GM19035 (cell line): Measurements from ENCODE around the gene MZT1.
"Not testable (repeated sequence)": the region's sequence is repeated elsewhere in the genome, so short reads cannot be mapped to it uniquely, and the experiment has no call there.

Experiments
- ATAC-seq: cut with Tn5 transposase; IDR thresholded peaks from one replicate; pipeline ENCODE4 v1.9.1; 2021; ENCODE audit not compliant: unreplicated experiment

Gene MZT1, protein sequence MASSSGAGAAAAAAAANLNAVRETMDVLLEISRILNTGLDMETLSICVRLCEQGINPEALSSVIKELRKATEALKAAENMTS

GRCh38 chr13:72727417-72728289 is at the start of gene MZT1, which contains the start of gene BORA:
MZT1 (minus strand) TSS chr13:72727629; CDS start chr13:72727602, 27 bp downstream.
BORA (plus strand) TSS chr13:72727923; CDS start chr13:72728941, 1,018 bp downstream.
- peak; percentile 94 for ATAC-seq

DNA sequence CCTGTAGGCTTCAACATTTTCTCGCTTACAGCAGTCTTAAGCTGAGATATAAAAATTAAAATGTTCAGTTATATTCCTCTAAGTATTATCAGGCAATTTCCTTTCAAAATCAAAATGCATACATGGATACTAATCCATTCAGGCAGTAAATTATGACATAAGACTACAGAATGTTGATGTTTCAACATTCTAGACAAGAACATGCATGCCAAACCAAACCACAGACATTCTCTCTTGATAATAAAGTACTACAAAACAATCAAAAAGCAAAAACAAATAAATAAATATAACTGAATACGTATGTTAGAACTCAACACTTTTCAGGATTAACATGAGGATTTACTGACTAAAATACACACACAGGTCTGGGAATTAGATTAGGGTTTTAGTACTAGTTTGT is 46.6 kb upstream of the MZT1 start:
- no peak for ATAC-seq

DNA sequence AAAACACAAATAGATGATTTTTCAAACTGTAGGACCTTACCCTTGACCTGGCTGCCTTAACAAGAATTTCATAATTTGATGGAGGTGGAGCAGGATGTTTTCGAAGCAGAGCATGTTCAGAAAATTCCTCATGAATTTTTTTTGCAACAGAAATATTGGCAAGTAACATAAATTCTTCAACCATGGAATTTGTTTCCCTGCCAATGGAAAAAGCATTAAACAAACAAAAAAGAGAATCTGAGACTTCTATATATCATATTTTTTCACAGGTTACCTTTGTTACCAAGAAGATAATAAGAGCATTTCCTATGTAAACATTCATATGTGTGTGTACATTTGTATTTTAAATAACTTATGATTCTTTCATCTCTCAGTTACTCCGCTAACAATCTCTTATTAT is 36.0 kb upstream of the MZT1 start:
- no peak for ATAC-seq

DNA sequence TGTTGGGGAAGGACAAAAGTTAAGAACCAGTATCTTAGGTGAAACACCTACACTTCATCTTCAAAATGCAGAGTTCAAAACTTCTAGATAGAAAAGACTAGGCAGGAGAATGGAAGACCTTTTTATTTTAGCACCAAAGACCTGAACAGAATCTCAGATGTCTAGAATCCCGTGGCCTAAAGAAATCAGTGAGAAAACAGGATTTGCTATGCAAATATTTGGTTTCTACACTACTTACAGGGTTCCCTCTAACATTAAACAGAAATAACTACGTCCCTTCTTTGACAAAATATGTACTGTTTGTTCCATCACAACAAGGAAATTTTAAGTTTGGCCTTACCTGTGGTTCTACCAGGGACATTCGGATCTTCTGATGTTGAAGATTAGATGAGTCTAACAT is 32.8 kb upstream of the MZT1 start:
- ATAC-seq: peak; percentile 49

DNA sequence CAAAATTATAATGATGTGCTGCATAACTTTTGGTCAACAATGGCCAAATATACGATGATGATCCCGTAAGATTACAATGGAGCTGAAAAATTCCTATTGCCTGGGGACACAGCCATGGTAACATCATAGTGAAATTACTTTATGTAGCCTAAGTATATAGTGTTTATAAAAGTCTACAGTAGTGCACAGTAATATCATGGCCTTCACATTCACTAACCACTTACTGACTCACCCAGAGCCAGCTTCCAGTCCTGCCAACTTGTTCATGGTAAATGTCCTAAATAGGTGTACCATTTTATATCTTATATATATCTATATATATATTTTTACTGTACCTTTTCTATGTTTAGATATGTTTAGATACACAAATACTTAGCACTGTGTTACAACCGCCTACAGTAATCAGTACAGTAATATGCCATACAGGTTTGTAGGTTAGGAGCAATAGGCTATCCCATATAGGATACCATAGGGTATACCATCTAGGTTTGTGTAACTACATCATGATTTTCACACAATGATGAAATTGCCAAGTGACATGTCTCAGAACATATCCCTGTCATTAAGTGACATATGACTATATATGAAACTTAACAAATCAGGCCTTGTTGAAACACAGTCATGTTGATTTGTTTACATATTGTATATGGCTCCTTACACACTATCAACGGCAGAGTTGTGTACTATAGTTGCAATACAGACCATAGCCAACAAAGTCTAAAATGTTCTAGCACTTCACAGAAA is 30.5 kb upstream of the MZT1 start:
- no peak for ATAC-seq

- no peak for ATAC-seq
Observed at GRCh38 chr13:72754111-72754510, 26.7 kb upstream of the MZT1 start.

GRCh38 chr13:72751220-72751619 is 23.8 kb upstream of the MZT1 start:
- no peak for ATAC-seq

DNA sequence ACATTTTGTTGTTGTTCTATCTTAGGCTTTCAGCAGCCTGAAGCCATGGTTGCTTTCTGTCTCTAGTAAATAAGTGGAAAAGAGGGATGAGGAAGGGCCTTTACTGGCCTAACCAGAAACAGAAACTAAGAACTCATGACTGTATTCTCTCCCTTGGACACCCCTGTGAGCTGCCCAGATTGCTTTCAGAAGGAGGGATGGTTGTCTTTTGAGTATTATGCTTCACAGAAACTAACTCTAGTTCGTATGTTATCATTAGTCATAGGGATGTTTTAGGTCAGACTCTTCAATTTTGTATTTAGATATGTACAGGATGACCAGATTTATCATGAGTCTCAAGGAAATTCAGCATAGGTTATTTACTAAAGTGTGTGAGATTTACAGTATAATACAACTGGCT is 17.8 kb upstream of the MZT1 start:
- ATAC-seq: no peak

DNA sequence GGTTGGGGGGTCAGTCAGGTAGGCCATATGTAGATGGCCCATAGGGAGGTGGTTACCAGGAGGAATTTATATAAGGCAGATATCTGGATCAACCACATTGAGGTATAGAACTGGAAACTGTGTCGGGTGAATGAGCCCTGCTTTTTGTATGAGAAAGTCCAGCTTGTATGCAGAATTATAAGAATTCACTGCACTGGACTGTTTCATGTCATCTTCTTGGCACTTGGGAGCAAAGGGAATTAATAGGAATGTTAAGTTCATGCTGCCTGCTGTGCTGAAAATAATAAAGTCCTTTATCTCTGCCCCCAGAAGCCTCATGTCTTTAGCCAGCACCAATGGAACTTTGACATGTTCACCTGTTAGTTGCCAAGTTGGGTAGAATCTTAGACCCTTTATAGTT is 12.6 kb upstream of the MZT1 start:
- ATAC-seq: no peak

DNA sequence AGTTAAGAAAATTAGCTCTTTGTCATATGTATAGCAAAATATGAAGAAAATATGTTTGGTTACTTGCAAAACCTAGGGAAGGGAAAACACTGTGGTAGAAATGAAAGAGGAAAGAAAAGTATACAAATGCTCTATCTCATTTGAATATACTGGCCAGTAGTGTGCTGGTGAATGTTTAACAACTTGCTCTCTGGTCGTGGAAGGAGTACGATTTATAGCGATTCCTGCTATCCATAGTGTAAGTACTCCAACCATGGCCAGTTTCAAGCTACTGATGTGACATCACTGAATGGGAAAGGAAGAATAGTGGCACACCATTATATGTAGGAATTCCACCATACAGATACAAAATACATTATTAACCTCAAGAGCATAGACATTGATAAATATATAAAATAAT is 9.6 kb upstream of the MZT1 start:
- no peak for ATAC-seq

DNA sequence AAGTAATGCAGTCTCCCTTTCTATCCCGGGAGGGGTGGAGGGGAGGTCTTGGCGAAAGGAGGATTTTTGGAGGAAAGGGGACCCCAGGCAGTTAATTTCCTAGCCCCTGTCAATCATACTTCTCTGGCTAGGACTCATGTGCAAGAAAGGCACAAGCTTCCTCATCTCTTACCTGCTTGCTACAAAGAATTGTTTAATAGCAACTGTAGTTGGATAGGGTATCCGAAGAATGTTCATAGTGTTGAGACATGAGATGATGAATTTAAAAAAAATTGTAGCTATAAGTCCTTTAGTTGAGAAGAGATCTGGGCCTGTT is 819 bp upstream of the MZT1 start:
- no peak for ATAC-seq

- peak; percentile 36 for ATAC-seq
Observed at GRCh38 chr13:72726726-72727416, 558 bp downstream of the MZT1 start.

GRCh38 chr13:72726185-72726584 is 1.2 kb downstream of the MZT1 start:
- ATAC-seq: not testable (repeated sequence)

DNA sequence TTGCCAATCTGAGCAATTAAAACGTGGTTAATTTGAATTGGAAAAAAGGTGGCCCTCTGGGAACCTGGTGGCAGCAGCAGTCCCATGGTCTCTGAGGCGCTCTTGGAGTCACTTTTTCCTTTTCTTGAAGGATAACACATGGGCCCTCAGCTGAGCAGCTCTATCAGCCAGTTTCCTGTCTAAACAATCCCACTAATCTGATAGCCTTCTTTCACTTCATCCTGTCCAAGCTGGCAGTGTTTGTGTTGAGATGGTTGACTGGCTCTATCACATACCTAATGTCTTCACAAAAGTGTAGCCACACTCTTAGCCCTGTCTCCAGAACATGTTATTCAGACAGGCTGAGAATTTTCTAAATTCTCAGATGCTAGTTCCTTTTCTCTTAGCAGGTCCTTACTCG is 10.7 kb downstream of the MZT1 start:
- ATAC-seq: no peak

DNA sequence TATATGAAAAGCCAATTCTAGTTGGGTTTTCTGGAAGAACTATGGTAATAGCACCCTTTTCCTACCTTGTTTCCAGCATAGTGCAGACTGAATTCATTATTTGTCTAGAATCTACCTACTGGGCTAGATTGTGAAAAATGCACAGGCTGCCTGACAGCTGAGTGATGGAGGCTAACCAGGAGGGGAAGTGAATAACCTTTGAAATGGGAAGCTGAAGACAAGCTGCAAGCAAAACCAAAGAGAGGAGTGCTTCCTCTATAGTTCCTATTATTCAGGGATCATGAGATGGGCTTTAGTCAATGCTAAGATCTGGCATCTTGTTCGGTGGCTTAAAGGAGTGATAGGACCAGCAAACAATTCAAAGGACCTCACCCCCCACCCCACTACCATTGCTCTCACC is 26.9 kb downstream of the MZT1 start:
- ATAC-seq: no peak

DNA sequence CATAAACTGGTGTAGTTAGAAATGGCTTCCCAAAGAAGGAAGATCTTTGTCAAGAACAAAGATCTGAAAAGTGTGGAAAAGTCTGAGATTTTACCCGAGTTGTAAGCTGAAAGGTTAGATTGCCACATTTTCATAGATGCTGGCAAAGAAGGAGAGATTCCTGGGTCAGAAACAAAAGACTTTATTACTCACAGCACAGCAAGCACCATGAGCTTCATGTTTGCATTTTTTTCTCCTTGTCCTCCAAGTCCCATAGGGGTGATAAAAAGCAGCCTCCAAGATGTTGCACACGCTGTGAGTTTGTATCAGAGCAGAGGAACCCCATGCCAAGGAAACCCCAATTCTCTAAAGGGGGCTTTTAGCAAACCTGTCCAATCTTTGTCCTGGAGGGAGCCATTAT is 29.3 kb downstream of the MZT1 start:
- no peak for ATAC-seq

DNA sequence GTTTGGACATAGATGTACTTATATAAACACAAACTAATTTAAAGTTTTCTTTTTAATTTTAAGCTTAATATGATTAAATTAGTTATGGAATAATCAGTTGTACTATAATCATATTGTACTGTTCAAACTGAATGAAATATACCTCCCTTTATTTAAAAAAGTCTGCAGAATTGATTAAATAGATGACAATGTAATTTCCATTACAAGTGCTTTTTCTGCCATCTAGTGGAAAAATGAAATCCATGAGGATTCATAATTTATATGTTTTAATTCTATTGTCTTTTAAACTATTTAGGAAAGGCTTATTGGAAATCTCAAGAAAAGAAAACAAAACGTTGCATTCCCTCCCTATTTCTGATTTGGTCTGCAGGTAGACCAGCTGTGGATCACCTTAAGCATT is 30.9 kb downstream of the MZT1 start:
- ATAC-seq: no peak

- ATAC-seq: no peak
Observed at GRCh38 chr13:72694314-72694713, 33.1 kb downstream of the MZT1 start.

DNA sequence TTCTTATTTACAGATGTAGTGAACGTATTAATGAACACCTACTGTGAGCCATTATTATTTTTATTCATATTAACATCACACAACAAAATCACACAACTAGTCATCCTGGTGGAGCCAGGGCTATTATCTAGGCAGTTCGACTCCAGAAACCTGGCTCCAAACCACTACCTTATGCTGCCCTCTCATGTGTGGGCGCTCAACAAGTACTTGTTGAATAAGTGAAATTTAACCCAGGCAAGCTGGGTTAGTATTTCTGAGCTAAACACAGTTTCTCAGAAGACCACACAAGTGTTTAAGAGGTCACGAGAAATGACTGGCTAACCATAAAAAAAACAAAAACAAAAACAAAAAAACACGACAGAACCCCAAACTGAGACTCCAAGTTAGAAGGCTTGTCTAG is 33.6 kb downstream of the MZT1 start:
- ATAC-seq: no peak

DNA sequence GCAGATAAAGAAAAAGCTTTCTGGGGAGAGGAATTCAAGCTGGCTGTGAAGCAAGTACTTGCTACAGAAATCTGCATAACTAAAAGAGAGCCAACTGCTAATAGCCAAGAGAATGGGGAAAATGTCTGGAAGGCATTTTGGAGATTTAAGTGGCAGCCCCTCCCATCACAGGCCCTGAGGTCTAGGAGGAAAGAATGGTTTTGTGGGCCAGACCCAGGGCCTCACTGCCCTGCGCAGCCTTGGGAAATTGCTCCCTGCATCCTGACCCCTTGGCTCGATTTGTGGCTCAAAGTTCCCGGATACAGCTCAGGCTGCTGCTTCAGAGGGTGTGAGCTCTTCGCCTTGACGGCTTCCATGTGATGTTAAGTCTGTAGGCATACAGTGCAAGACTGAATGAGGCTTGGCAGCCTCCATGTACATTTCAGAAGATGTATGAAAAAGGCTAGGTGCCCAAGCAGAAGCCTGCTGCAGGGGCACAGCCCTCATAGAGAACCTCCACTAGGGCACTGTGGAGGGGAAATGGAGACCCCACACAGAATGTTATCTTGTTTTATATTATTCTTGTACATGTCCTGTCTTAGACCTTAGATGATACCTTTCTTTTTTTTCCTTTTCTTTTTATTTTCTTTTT is 34.4 kb downstream of the MZT1 start:
- no peak for ATAC-seq

DNA sequence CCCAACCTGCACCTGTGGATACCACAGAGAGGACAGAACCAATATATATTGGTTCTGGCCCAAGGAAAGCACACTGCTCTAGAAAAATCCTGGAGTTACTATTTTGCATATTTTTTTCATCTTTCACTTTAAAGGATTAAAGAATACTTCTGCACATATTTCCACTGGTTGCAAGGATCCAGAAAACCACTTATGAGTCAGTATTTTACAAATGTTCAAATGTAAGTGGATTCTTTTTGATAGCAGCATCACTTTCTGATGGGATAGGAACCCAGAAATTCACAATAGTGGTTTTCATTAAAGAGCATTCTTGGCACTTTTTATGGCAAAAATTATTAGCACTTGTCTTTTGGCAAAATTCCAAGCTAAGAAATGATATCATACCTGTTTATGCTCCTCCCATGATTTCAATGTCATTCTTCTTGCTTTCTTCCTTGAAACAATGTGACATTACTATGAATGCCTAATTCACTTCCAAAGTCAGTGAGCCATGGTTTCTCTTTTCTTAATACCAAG is 38.2 kb downstream of the MZT1 start:
- ATAC-seq: no peak
